Kidney capillary endothelial cell (primary cell): ENCODE measurements around the gene CIC.
"Not testable (repeated sequence)": the region's sequence is repeated elsewhere in the genome, so short reads cannot be mapped to it uniquely, and the experiment has no call there.

Experiments used
- DNase-seq: peaks from one replicate; pipeline ENCODE4 v3.0.0-alpha.2; 2018; ENCODE audit warnings: low spot score

CIC gene

GRCh38 chr19:42333975-42334696 is 65.1 kb downstream of the CIC start:
- DNase-seq, result no peak

- DNase-seq, result no peak
Measured at GRCh38 chr19:42334697-42335373, 65.8 kb downstream of the CIC start.

GRCh38 chr19:42335374-42335936 is 66.4 kb downstream of the CIC start:
- no peak for DNase-seq

- no peak for DNase-seq
Measured at GRCh38 chr19:42335971-42336370, 66.9 kb downstream of the CIC start.

- DNase-seq, result not testable (repeated sequence)
Measured at GRCh38 chr19:42339126-42339860, 70.2 kb downstream of the CIC start.

GRCh38 chr19:42339922-42340321 is 70.9 kb downstream of the CIC start:
- DNase-seq, result not testable (repeated sequence)

- no peak for DNase-seq
Measured at GRCh38 chr19:42343344-42344110, 74.5 kb downstream of the CIC start.

- no peak for DNase-seq
Measured at GRCh38 chr19:42344336-42344893, 75.4 kb downstream of the CIC start.
